HepG2 (cell line): Measurements from ENCODE around the gene ABCA2. TPM values are rescaled to one million over a fixed set of nuclear protein-coding genes. Genes with fewer than 3 reads are reported as not detected.

Experiments
- ATRX ChIP-seq: sonication (generic); formaldehyde crosslinking; IDR thresholded peaks from 2 replicates; pipeline ENCODE4 v1.4.0; 2020; ENCODE audit warnings: missing genetic modification reagents, borderline replicate concordance
- EEA1 ChIP-seq: sonication (generic); formaldehyde crosslinking; IDR thresholded peaks from 2 replicates; pipeline ENCODE4 v1.5.1; 2020; ENCODE audit warnings: mild to moderate bottlenecking, missing genetic modification reagents, borderline replicate concordance
- GPN1 ChIP-seq: sonication (generic); formaldehyde crosslinking; IDR thresholded peaks from 2 replicates; pipeline ENCODE4 v1.5.1; 2020; ENCODE audit warnings: missing genetic modification reagents, borderline replicate concordance
- HOXA9 ChIP-seq: sonication (generic); formaldehyde crosslinking; IDR thresholded peaks from 2 replicates; pipeline ENCODE4 v1.8.1; 2022; ENCODE audit warnings: missing genetic modification reagents, mild to moderate bottlenecking, moderate library complexity, borderline replicate concordance
- KDM5B ChIP-seq: sonication (generic); formaldehyde crosslinking; IDR thresholded peaks from 2 replicates; pipeline ENCODE4 v1.4.0; 2020; ENCODE audit warnings: missing genetic modification reagents, mild to moderate bottlenecking, borderline replicate concordance
- KMT2A ChIP-seq: sonication (generic); formaldehyde crosslinking; IDR thresholded peaks from 2 replicates; pipeline ENCODE4 v1.4.0; 2020; ENCODE audit warnings: missing genetic modification reagents
- MLXIP ChIP-seq: sonication (generic); formaldehyde crosslinking; IDR thresholded peaks from 2 replicates; pipeline ENCODE4 v1.9.0; 2021; ENCODE audit warnings: missing genetic modification reagents, borderline replicate concordance
- NCOA2 ChIP-seq: sonication (generic); formaldehyde crosslinking; IDR thresholded peaks from 2 replicates; pipeline ENCODE4 v1.8.0; 2022; ENCODE audit warnings: inconsistent platforms
- NFYB ChIP-seq: sonication (generic); formaldehyde crosslinking; IDR thresholded peaks from 2 replicates; pipeline ENCODE4 v1.4.0; 2020; ENCODE audit warnings: missing genetic modification reagents
- POGZ ChIP-seq: sonication (generic); formaldehyde crosslinking; IDR thresholded peaks from 2 replicates; pipeline ENCODE4 v1.4.0; 2020; ENCODE audit warnings: mild to moderate bottlenecking, missing genetic modification reagents
- RBM39 ChIP-seq: fragments of 200-400 bp; formaldehyde crosslinking; IDR thresholded peaks from one replicate; pipeline ENCODE4 v1.6.1; 2018; ENCODE audit warnings: antibody characterized with exemption, mild to moderate bottlenecking, low read depth, low read length; ENCODE audit not compliant: poor library complexity, severe bottlenecking
- TFAP4 ChIP-seq: sonication (generic); IDR thresholded peaks from 2 replicates; pipeline ENCODE4 v1.6.1; 2016; ENCODE audit warnings: low read depth, borderline replicate concordance
- YEATS4 ChIP-seq: sonication (generic); formaldehyde crosslinking; IDR thresholded peaks from 2 replicates; pipeline ENCODE4 v1.4.0; 2020; ENCODE audit warnings: missing genetic modification reagents, borderline replicate concordance
- ZFP36 ChIP-seq: fragments of 150-350 bp; IDR thresholded peaks from 2 replicates; pipeline ENCODE4 v1.6.1; 2018; ENCODE audit warnings: borderline replicate concordance, low read length, low read depth; ENCODE audit not compliant: partially characterized antibody
- ZNF547 ChIP-seq: sonication (generic); formaldehyde crosslinking; IDR thresholded peaks from 2 replicates; pipeline ENCODE4 v1.5.1; 2020; ENCODE audit warnings: mild to moderate bottlenecking, missing genetic modification reagents
- ZNF598 ChIP-seq: sonication (generic); formaldehyde crosslinking; IDR thresholded peaks from 2 replicates; pipeline ENCODE4 v1.5.1; 2020; ENCODE audit warnings: mild to moderate bottlenecking, missing genetic modification reagents, borderline replicate concordance
- ZNF674 ChIP-seq: sonication (generic); formaldehyde crosslinking; IDR thresholded peaks from 2 replicates; pipeline ENCODE4 v1.5.0; 2020; ENCODE audit warnings: low read depth, mild to moderate bottlenecking, missing genetic modification reagents
- polyA plus RNA-seq, 8 experiments: library from polyadenylated mRNA; depleted of rRNA in 3 of 8; stranded (reverse) in 7 of 8; unstranded in 1 of 8; fragments of >200 nt; fragmentation: Illumina TruSeq in 4 of 8; extraction: Trizol in 4 of 8; gene quantifications; 2 replicates each; pipeline versions ENCODE4 v1.2.1 to v1.2.3, GENCODE V29; 2011 to 2016; ENCODE audit warnings: low read depth in 4 of 8, missing spikeins in 1 of 8, mixed read lengths in 1 of 8; ENCODE audit not compliant: insufficient read depth in 1 of 8
- total RNA-seq, 5 experiments: library from RNA; depleted of rRNA; stranded (reverse); fragments of >200 nt; fragmentation: Illumina TruSeq; extraction: Trizol; gene quantifications; 2 replicates each; pipeline ENCODE4 v1.2.3, GENCODE V29; 2016; ENCODE audit warnings: low read depth in 1 of 5
- TF ChIP-seq, protein P1 (sequence below): sonication (generic); formaldehyde crosslinking; IDR thresholded peaks from 2 replicates; pipeline ENCODE4 v1.4.0; 2020; ENCODE audit warnings: missing genetic modification reagents
- TF ChIP-seq, protein P2 (sequence below): sonication (generic); formaldehyde crosslinking; IDR thresholded peaks from 2 replicates; pipeline ENCODE4 v1.5.0; 2020; ENCODE audit warnings: missing genetic modification reagents

Gene ABCA2
- total and polyA plus RNA-seq, 2 of the 13 experiments (the other 11 are each of a cell fraction or from before 2014, with no cell fraction given) = 2.9 to 19.2 TPM

DNA sequence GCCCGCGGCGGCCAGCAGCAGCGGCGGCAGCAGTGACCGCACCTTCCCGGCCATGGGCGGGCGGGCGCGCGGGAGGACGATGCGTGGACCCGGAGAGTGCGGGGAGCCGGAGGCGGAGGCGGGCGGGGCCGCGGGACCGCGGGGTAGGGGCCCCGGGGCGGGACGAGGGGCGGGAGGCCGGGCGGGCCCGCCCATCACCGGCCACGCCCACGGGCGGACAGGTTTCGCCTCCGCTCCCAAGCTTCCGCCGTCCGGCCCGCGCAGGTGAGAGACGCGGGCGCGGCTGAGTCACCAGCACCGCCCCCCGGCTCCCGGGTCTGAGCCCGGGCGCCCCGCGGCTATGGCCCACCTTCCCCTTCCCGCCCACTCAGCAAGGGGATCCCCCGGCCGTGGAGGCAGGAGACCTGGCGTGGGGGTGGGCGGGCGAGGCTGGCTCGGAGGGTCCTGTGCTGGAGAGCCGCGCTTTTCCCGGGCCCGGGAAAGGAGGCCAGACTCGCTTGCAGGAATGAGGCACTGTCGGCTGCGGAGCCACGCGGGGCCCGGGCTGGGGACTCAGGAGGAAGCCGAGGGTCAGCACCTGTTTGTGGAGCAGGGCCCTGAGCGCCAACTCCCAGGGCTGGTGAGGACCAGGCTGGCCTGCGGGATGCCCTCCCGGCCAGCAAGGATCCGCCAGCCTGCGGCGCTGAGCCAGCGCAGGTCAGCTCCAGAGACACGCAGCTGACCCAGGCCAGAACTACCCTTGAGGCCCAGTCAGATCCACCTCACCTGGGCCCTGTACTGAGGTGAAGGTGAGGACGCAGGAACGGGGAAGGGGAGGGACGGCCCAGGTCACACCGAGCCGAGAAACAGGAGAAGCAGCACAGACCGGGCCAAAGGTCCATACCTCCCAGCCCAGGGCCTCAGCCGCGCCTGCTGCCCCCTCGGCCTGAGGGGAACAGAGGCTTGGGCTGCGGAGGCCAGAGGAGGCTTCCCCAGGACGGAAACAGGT, 26.2 kb upstream of the ABCA2 start, which contains the start of gene ENTPD2 (continued):
- TF ChIP-seq, protein P1, sequence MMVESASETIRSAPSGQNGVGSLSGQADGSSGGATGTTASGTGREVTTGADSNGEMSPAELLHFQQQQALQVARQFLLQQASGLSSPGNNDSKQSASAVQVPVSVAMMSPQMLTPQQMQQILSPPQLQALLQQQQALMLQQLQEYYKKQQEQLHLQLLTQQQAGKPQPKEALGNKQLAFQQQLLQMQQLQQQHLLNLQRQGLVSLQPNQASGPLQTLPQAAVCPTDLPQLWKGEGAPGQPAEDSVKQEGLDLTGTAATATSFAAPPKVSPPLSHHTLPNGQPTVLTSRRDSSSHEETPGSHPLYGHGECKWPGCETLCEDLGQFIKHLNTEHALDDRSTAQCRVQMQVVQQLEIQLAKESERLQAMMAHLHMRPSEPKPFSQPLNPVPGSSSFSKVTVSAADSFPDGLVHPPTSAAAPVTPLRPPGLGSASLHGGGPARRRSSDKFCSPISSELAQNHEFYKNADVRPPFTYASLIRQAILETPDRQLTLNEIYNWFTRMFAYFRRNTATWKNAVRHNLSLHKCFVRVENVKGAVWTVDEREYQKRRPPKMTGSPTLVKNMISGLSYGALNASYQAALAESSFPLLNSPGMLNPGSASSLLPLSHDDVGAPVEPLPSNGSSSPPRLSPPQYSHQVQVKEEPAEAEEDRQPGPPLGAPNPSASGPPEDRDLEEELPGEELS (CRISPR knock-in tag) = no peak
- TF ChIP-seq ZNF674 (CRISPR knock-in tag) (0 out of 2 replicates have a peak, but pooled peaks have one; percentile 30), ZNF547 (CRISPR knock-in tag) (no peak), KMT2A (CRISPR knock-in tag) (no peak), ZNF598 (no peak), ZFP36 (no peak), TFAP4 (no peak; the same call in 1 of the 2 replicates), MLXIP (CRISPR knock-in tag) (0 out of 2 replicates have a peak, but pooled peaks have one; percentile 33), EEA1 (CRISPR knock-in tag) (no peak), NFYB (CRISPR knock-in tag) (no peak), RBM39 (no peak), YEATS4 (CRISPR knock-in tag) (peak; percentile 69; the same call in 1 of the 2 replicates), ATRX (no peak), POGZ (CRISPR knock-in tag) (no peak), KDM5B (CRISPR knock-in tag) (no peak), NCOA2 (CRISPR knock-in tag) (no peak; the same call in 1 of the 2 replicates), HOXA9 (CRISPR knock-in tag) (no peak), GPN1 (CRISPR knock-in tag) (0 out of 2 replicates have a peak, but pooled peaks have one; percentile 7)
- TF ChIP-seq, protein P2, sequence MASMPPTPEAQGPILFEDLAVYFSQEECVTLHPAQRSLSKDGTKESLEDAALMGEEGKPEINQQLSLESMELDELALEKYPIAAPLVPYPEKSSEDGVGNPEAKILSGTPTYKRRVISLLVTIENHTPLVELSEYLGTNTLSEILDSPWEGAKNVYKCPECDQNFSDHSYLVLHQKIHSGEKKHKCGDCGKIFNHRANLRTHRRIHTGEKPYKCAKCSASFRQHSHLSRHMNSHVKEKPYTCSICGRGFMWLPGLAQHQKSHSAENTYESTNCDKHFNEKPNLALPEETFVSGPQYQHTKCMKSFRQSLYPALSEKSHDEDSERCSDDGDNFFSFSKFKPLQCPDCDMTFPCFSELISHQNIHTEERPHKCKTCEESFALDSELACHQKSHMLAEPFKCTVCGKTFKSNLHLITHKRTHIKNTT = no peak
